Measurements from ENCODE around the gene CADM3.

CADM3 gene

GRCh38 chr1:159207774-159208173, 36.4 kb downstream of the CADM3 start:
- no peak for DNase-seq

GRCh38 chr1:159208175-159208825, 36.9 kb downstream of the CADM3 start:
- no peak for DNase-seq

GRCh38 chr1:159209061-159209460, 37.6 kb downstream of the CADM3 start:
- DNase-seq = no peak

GRCh38 chr1:159211331-159212136, 40.1 kb downstream of the CADM3 start:
- DNase-seq = peak; percentile 17

GRCh38 chr1:159212596-159212995, 41.2 kb downstream of the CADM3 start:
- DNase-seq = no peak

- peak; percentile 2 for DNase-seq
Observed at GRCh38 chr1:159214149-159214760, 42.8 kb downstream of the CADM3 start.

- DNase-seq = no peak
Observed at GRCh38 chr1:159218649-159219636, 47.5 kb downstream of the CADM3 start.

- DNase-seq = no peak
Observed at GRCh38 chr1:159222075-159222865, 50.9 kb downstream of the CADM3 start.

- no peak for DNase-seq
Observed at GRCh38 chr1:159223004-159223403, 51.6 kb downstream of the CADM3 start.

- DNase-seq = no peak
Observed at GRCh38 chr1:159228554-159228953, 57.1 kb downstream of the CADM3 start.

- DNase-seq = no peak
Observed at GRCh38 chr1:159229260-159229885, 58.0 kb downstream of the CADM3 start.

- DNase-seq = no peak
Observed at GRCh38 chr1:159229896-159230295, 58.5 kb downstream of the CADM3 start.

GRCh38 chr1:159239551-159240220, 68.3 kb downstream of the CADM3 start:
- DNase-seq = no peak

- DNase-seq = no peak
Observed at GRCh38 chr1:159247266-159247665, 75.9 kb downstream of the CADM3 start.

- DNase-seq = no peak
Observed at GRCh38 chr1:159248311-159248710, 76.9 kb downstream of the CADM3 start.

- no peak for DNase-seq
Observed at GRCh38 chr1:159250638-159251216, 79.3 kb downstream of the CADM3 start.
